H1 (cell line): ENCODE results near the gene STK32C.
A peak's percentile ranks its signal among the peaks of the same experiment; 100 is the strongest.

Experiments used
- CTCF ChIP-seq, 3 experiments: IDR thresholded peaks; 1 replicate in 2 of 3; 2 replicates in 1 of 3; pipeline versions ENCODE4 v1.5.1 to v1.6.1; 2011; ENCODE audit warnings: low read length in 3 of 3, mild to moderate bottlenecking in 3 of 3, inconsistent platforms in 2 of 3, low read depth in 1 of 3, moderate library complexity in 1 of 3; ENCODE audit not compliant: insufficient read depth in 1 of 3; ENCODE audit errors: control extremely low read depth in 1 of 3
- EZH2 ChIP-seq: fragments of 200-600 bp; sonication (generic); IDR thresholded peaks from 2 replicates; pipeline ENCODE4 v1.7.1; 2012; ENCODE audit warnings: low read depth, mild to moderate bottlenecking, moderate library complexity, low read length, inconsistent platforms; ENCODE audit not compliant: severe bottlenecking
- KDM1A ChIP-seq: fragments of 200-600, 300-600 bp; sonication (generic); IDR thresholded peaks from 2 replicates; pipeline ENCODE4 v1.7.1; 2016; ENCODE audit warnings: mild to moderate bottlenecking, low read length, borderline replicate concordance
- SIN3A ChIP-seq, 2 experiments: IDR thresholded peaks in 1 of 2; conservative IDR thresholded peaks in 1 of 2; 2 replicates each; pipeline ENCODE4 v1.6.1; 2011 to 2012; ENCODE audit warnings: low read length in 2 of 2, improper control_type of control experiment in 1 of 2, low read depth in 1 of 2, mild to moderate bottlenecking in 1 of 2
- TEAD4 ChIP-seq: IDR thresholded peaks from 2 replicates; pipeline ENCODE4 v1.6.1; 2012; ENCODE audit warnings: low read depth, low read length, inconsistent platforms, mixed read lengths
- YY1 ChIP-seq: IDR thresholded peaks from 2 replicates; pipeline ENCODE4 v1.6.1; 2011; ENCODE audit warnings: low read depth, mild to moderate bottlenecking, low read length

- peak in 2 of 3 experiments; percentile 26 to 37; a peak in 3 of 4 replicates for TF ChIP-seq CTCF (IDR thresholded peaks at IDR 0.05; ENCODE audit: control extremely low read depth in 1 of 3, insufficient read depth in 1 of 3, low read depth in 1 of 3, low read length in 3 of 3)
- no peak for TF ChIP-seq TEAD4
- no peak for TF ChIP-seq SIN3A (conservative IDR thresholded peaks at IDR 0.05 in 1 of 2, IDR thresholded peaks at IDR 0.05 in 1 of 2; ENCODE audit: low read depth in 1 of 2, low read length in 2 of 2)
- no peak for TF ChIP-seq KDM1A
- TF ChIP-seq EZH2 = no peak
- no peak for TF ChIP-seq YY1
Measured at GRCh38 chr10:132169766-132170560, 137.8 kb downstream of the STK32C start.
